ENCODE data around the gene MYO9A. TPM values are rescaled to one million over a fixed set of nuclear protein-coding genes. Genes with fewer than 3 reads are reported as not detected.

MYO9A gene
- total RNA-seq, 6 experiments from 2014 or later = 25.3 to 29.1 (median 27.3) TPM

GRCh38 chr15:71791975-71792374, 326.0 kb downstream of the MYO9A start:
- H3K36me3 Mint-ChIP-seq (ENCODE audit: low read depth) = no peaks in the 10 kb centered on the region
- no peak for TF ChIP-seq CTCF (IDR thresholded peaks at IDR 0.05)
- H3K27me3 Mint-ChIP-seq (ENCODE audit: insufficient read depth) = peaks cover 6% of the 10 kb centered on the region
- peaks cover 32% of the 10 kb centered on the region for H3K4me1 Mint-ChIP-seq (ENCODE audit: low read depth)
- H3K4me3 Mint-ChIP-seq = no peak overlapping the region
- DNase-seq = no peak
- H3K27ac Mint-ChIP-seq = peak overlapping the region; percentile 63; the same call in 1 of the 2 replicates
- H3K9me3 Mint-ChIP-seq = no peaks in the 10 kb centered on the region

GRCh38 chr15:71790081-71790480, 327.9 kb downstream of the MYO9A start:
- no peaks in the 10 kb centered on the region for H3K9me3 Mint-ChIP-seq
- H3K4me3 Mint-ChIP-seq = no peak overlapping the region
- DNase-seq = peak; percentile 48

GRCh38 chr15:71789616-71790015, 328.3 kb downstream of the MYO9A start:
- H3K36me3 Mint-ChIP-seq (ENCODE audit: low read depth) = no peaks in the 10 kb centered on the region
- H3K27me3 Mint-ChIP-seq (ENCODE audit: insufficient read depth) = peaks cover 14% of the 10 kb centered on the region
- no peak for DNase-seq
- H3K4me3 Mint-ChIP-seq = no peak overlapping the region
- H3K27ac Mint-ChIP-seq = no peak overlapping the region
- H3K4me1 Mint-ChIP-seq (ENCODE audit: low read depth) = peaks cover 39% of the 10 kb centered on the region
- H3K9me3 Mint-ChIP-seq = no peaks in the 10 kb centered on the region
- no peak for TF ChIP-seq CTCF (IDR thresholded peaks at IDR 0.05)

More at GRCh38 chr15:71790081-71790480, 327.9 kb downstream of the MYO9A start:
- no peak for TF ChIP-seq CTCF (IDR thresholded peaks at IDR 0.05)
- peaks cover 12% of the 10 kb centered on the region for H3K27me3 Mint-ChIP-seq (ENCODE audit: insufficient read depth)
- H3K27ac Mint-ChIP-seq = no peak overlapping the region
- no peaks in the 10 kb centered on the region for H3K36me3 Mint-ChIP-seq (ENCODE audit: low read depth)
- peaks cover 39% of the 10 kb centered on the region for H3K4me1 Mint-ChIP-seq (ENCODE audit: low read depth)

GRCh38 chr15:71788646-71789579, 329.0 kb downstream of the MYO9A start:
- Mint-ChIP-seq H3K27ac (no peak overlapping the region), H3K4me3 (no peak overlapping the region), H3K4me1 (ENCODE audit: low read depth) (peaks cover 39% of the 10 kb centered on the region), H3K27me3 (ENCODE audit: insufficient read depth) (peaks cover 14% of the 10 kb centered on the region), H3K9me3 (no peaks in the 10 kb centered on the region), H3K36me3 (ENCODE audit: low read depth) (no peaks in the 10 kb centered on the region)
- TF ChIP-seq CTCF (IDR thresholded peaks at IDR 0.05) = no peak
- DNase-seq = no peak

DNA sequence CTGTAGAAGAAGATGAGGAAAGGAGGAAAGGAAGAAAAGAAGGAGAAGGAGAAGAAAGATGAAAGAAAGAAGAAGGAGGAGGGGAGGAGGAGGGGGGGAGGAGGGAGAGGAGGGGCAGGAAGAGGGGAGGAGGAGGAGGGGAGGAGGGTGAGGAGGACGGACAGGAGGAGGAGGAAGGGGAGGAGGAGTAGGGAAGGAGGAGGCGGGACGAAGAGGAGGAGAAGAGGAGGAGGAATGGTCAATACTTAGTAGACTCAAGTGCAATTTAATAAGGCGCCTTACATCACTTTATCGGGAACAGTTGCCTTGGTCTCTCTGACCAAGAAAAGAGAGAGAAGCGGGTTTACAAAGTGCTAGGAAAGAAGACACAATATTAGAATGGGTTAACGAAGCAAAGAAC, 331.3 kb downstream of the MYO9A start:
- no peak overlapping the region for H3K4me3 Mint-ChIP-seq
- TF ChIP-seq CTCF (IDR thresholded peaks at IDR 0.05) = no peak

More for the DNA sequence above, 331.3 kb downstream of the MYO9A start:
- Mint-ChIP-seq H3K9me3 (no peaks in the 10 kb centered on the region), H3K27me3 (ENCODE audit: insufficient read depth) (peaks cover 14% of the 10 kb centered on the region), H3K27ac (no peak overlapping the region), H3K36me3 (ENCODE audit: low read depth) (no peaks in the 10 kb centered on the region), H3K4me1 (ENCODE audit: low read depth) (peaks cover 28% of the 10 kb centered on the region)
- no peak for DNase-seq

Data from HFFc6 (cell line).